8988T (cell line): Measurements from ENCODE around the gene ACP1.

Source experiments
- DNase-seq: peaks from one replicate; pipeline ENCODE4 v3.0.0; 2011

Gene ACP1

DNA sequence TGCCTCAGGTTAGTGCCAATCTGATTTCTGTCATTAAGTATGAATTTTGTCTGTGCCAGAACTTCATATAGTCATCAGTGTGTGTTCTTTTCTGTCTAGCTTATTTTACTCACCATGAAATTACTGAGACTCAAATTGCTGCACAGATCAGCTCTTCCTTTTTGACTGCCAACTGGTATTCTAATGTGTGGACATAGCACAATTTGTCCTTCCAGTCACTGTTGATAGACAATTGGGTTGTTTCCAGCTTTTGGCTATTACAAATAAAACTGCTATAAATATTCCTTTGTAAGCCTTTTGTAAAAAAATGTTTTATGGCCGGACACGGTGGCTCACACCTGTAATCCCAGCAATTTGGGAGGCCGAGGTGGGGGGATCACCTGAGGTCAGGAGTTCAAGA lies 8.7 kb upstream of the ACP1 start:
- no peak for DNase-seq

DNA sequence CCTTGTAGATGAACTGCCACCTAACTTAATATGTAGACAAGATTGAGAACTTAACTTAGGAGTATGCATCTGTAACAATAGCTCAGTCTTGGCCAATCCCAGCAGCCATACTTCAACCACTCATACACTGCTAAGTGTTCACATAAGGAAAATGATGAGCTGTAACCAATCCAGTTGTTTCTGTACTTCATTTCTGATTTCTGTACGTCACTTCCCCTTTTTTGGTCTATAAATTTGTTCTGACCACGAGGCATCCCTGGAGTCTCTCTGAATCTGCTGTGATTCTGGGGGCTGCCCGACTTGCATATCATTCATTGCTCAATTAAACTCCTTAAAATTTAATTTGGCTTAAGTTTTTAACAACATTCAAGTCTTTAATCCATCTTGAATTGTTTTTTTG lies 7.3 kb upstream of the ACP1 start:
- DNase-seq: no peak

DNA sequence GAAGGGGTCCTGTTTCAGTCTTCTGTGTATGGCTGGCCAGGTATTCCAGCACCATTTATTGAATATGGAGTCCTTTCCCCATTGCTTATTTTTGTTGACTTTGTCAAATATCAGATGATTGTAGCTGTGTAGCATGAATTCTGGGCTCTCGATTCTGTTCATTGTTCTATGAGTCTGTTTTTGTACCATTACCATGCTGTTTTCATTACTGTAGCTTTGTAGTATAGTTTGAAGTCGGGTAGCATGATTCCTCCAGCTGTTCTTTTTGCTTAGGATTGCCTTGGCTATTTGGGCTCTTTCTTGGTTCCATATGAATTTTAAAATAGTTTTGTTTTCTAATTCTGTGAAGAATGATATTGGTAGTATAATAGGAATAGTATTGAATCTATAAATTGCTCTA lies 6.9 kb upstream of the ACP1 start:
- DNase-seq: no peak

DNA sequence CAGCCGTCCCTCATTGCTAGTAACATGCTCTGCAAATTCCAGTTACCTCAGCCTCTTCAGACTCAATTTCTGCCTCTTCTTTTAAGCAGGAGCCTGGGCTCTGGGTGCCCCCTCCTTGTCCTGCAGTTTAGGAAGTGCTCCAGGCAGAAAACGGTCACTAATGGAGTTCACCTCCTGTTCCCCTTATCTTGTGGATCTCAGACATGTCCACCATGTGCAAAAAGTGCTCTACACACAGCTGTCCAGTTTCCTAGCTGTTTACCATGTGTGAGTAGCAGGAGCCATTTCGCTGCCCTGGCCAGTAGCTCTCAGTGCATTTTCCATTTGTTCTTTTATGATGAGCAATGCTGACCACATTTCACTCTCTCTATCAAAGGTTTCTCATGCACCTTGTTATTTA lies 5.8 kb upstream of the ACP1 start:
- no peak for DNase-seq

GRCh38 chr2:259789-260331 lies 4.9 kb upstream of the ACP1 start:
- no peak for DNase-seq

DNA sequence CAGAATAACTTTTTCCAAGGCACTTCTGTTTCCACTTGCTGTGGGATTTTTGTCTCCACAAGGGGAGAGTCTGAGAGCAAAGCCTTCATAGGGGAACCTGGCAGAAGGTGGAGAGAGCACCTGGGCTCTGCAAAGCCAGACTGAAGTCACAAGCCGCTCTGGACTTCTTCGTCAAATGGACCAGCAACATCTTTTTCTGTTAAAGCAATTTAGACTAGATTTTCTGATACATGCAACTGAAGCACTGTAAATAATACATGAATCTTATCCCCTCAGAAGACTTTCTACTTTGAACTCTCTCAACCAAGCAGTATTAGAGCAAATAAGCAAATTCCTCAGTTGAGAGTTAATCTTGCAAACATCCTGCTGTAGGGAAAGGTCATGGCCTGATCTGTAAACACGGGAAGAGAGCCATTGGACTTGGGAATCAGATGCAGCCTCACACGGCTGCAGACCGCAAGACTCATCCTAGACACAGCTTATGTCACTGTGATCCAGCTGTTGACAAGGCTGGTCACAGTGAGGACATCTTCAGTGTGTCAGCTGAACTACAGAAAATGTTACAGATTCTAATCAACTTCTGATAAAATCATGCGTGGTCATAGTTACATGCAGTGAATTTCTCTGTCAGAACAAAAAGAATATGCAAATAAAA lies 4.1 kb upstream of the ACP1 start:
- no peak for DNase-seq

DNA sequence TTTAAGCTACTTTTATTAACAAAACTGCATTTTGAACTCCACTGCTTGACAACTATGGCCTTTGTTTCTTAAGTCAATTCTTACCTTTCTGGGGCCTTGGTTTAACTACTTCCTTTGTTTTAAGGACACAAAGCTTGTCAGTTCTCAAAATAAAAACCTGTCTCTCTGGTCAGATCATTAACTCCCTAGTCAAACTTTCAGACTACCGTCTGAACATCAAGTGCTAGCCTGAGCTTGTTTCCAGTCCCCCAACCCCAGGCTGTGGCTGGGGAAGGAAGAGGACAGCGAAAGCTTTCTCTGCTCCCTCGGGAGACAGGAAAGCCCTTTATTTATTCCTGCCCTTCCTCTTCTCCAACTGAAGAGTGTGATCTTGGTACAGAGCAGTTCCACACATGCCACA lies 2.6 kb upstream of the ACP1 start:
- DNase-seq: no peak

DNA sequence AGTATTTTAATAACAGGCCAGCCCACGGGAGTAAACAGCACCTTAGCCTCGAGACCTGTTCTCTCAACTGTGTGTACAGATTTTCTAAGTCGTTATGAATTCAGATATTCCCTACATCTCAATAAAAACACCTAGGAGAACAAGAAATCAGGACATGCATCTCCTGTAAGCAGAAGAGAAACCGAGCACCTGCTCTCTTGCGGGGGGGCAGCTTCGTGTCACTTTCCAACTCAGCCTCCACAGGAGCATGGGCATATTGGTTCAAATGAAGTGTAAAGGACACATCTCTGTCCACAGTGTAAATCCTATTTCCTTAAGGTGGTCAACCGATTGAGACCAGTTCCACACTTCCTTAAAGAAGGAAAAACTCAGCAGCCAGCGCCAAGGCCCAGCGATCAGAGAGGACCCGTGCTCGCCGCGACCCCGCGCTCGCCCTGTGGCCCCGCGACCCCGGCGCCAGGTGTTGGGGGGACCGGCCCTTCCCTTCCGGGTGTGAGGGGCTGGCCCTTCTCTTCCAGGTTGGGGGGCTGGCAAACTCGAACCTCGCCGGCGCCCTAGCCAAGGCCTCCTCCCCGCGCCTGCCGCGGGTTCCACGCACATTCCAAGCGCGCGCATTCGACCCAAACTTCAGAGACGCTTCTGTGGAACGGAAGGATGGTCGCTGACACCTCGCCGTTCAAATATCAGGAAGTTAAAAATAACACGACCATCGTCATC lies 1.6 kb upstream of the ACP1 start:
- no peak for DNase-seq

GRCh38 chr2:263774-264492 lies 814 bp upstream of the ACP1 start, which contains the start of gene SH3YL1:
Gene SH3YL1 (minus strand): TSS chr2:264032. CDS start chr2:263984, 48 bp downstream.
- DNase-seq: peak; percentile 26

- no peak for DNase-seq
These were observed 3.6 kb downstream of the ACP1 start for GRCh38 chr2:268323-268722.

GRCh38 chr2:269356-270030 lies 4.7 kb downstream of the ACP1 start:
- no peak for DNase-seq

GRCh38 chr2:270861-271260 lies 6.1 kb downstream of the ACP1 start:
- DNase-seq: no peak

- DNase-seq: no peak
These were observed 7.2 kb downstream of the ACP1 start for GRCh38 chr2:271917-272316.

DNA sequence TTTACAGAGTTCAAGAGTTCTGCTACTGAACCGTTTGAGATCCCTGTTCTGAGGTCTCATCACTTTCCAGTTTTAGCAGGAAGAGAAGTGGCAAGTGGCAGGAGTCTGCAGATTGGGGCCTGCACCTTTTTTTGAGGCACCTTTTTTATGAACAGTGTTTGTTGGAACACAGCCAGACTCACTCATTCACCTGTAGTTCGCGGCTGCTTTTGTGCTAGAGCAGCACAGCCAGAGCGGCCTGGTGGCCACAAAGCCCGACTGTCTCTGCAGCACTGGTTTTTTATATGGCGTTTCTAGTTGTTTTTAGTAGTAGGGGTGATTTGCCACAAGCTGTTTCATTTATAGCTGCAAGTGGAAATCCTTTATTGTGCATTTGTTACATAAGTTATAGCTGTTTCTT lies 8.6 kb downstream of the ACP1 start:
- DNase-seq: no peak

DNA sequence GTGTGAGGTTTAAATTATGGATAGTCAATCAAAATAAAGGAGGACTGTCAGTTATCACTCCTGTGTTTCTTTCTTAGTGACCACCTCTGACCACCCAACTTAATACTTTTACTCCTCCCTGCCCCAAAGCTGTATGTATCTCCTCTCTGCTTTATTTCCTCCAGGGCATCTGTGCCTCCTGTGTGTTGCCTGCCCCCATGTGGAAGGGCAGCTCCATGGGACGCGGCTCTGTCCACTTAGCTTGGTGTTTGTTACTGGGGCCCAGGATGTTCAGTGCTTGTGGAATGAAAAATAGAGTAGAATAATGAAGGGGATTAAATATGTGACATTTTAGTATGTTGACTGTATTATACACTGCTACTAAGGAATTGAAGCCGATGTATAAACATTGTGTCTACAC lies 9.8 kb downstream of the ACP1 start:
- no peak for DNase-seq

- no peak for DNase-seq
These were observed 10.7 kb downstream of the ACP1 start for GRCh38 chr2:275466-275865.

- DNase-seq: no peak
These were observed 13.7 kb downstream of the ACP1 start for GRCh38 chr2:278312-278926.

- DNase-seq: no peak
These were observed 14.2 kb downstream of the ACP1 start for GRCh38 chr2:278927-279320.

DNA sequence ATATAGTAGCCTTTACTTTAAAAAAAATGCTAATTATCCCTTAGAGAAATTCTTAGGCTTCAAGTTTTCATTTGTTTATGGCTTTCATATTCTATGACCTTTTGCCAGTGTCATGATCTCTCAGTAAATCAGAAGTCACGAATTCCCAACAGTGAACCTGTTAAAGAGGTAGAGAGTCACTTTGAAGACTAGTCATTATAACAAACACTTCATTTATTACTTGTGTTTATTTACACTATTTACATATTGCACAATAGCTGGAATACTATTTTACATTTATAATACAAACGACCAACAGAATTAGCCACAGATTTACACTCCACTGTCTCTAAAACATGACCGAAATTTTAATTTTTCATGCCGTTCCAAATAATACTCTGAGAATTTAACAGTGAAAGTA lies 14.6 kb downstream of the ACP1 start:
- DNase-seq: no peak

- DNase-seq: no peak
These were observed 15.4 kb downstream of the ACP1 start for GRCh38 chr2:279956-280649.

- DNase-seq: no peak
These were observed 15.9 kb downstream of the ACP1 start for GRCh38 chr2:280650-281110.

- DNase-seq: no peak
These were observed 16.6 kb downstream of the ACP1 start for GRCh38 chr2:281381-281780.
